ENCODE data around the gene EXOC3L2. TPM values are rescaled to one million over a fixed set of nuclear protein-coding genes. Genes with fewer than 3 reads are reported as not detected.

EXOC3L2 gene
- total RNA-seq (not detected), total RNA-seq (0 to 0.10 (median 0) reads per million in 29 experiments)
- total RNA-seq (2013): not detected

- Histone ChIP-seq H3K36me3 (ENCODE audit: control insufficient read depth in 2 of 2, extremely low read depth in 1 of 2, insufficient read depth in 1 of 2, low read length in 1 of 2) (no peaks in the 10 kb centered on the region), H3K4me1 (ENCODE audit: control insufficient read depth in 1 of 2, extremely low read depth in 1 of 2, insufficient read depth in 2 of 2, low read length in 2 of 2) (peaks cover 0 to 12% of the 10 kb centered on the region in 2 experiments), H3K27me3 (replicated peaks in 1 of 2; ENCODE audit: control insufficient read depth in 2 of 2, extremely low read depth in 1 of 2, insufficient read depth in 2 of 2, low read length in 1 of 2) (peaks cover 0 to 33% of the 10 kb centered on the region in 2 experiments), H3K4me3 (ENCODE audit: control insufficient read depth in 1 of 2, extremely low read depth in 1 of 2, low read length in 1 of 2) (no peak within 1 kb of the TSS), H3K9me3 (no peaks in the 10 kb centered on the region), H3K27ac (ENCODE audit: low read length) (no peak within 1 kb of the TSS)
- Mint-ChIP-seq H3K9me3 (no peaks in the 10 kb centered on the region), H3K4me1 (peaks cover under 1 to 6% (median 5%) of the 10 kb centered on the region in 3 donors), H3K27me3 (peaks cover 16 to 18% of the 10 kb centered on the region in 2 donors), H3K36me3 (no peaks in the 10 kb centered on the region), H3K4me3 (no peak within 1 kb of the TSS), H3K27ac (no peak within 1 kb of the TSS)
- POLR2A ChIA-PET: no interaction called here
- 80% methylated on average over 11 of the region's 17 CpGs for WGBS (ENCODE audit: insufficient coverage)
- ATAC-seq (replicated peaks in 1 of 4) (no peak), DNase-seq (no peak)
- CTCF ChIA-PET: no interaction called here
Measured at GRCh38 chr19:45245334-45245787, at the start of gene EXOC3L2. EXOC3L2 (minus strand) TSS chr19:45245407; CDS start chr19:45239045, 6,362 bp downstream.

- ChIA-PET POLR2A (no interaction called here), CTCF (no interaction called here)
- peaks cover 59% of the 10 kb centered on the region for H3K36me3 Mint-ChIP-seq
Measured at GRCh38 chr19:45294291-45295029, 49.3 kb upstream of the EXOC3L2 start.

GRCh38 chr19:45293682-45294081 lies 48.5 kb upstream of the EXOC3L2 start:
- WGBS (ENCODE audit: insufficient coverage): 52% methylated on average over 2 of the region's 4 CpGs
- H3K9me3 ChIP-seq: no peaks in the 10 kb centered on the region
- no peaks in the 10 kb centered on the region for H3K27me3 ChIP-seq (replicated peaks in 1 of 2; ENCODE audit: control insufficient read depth in 2 of 2, extremely low read depth in 1 of 2, insufficient read depth in 2 of 2, low read length in 1 of 2)
- CTCF ChIA-PET: no interaction called here
- no peaks in the 10 kb centered on the region for H3K4me1 Mint-ChIP-seq
- no peak for ATAC-seq (replicated peaks in 1 of 4)
- no peak overlapping the region for H3K27ac Mint-ChIP-seq
- no peaks in the 10 kb centered on the region for H3K27me3 Mint-ChIP-seq
- H3K4me1 ChIP-seq (ENCODE audit: control insufficient read depth in 1 of 2, extremely low read depth in 1 of 2, insufficient read depth in 2 of 2, low read length in 2 of 2): no peaks in the 10 kb centered on the region
- DNase-seq: no peak
- H3K4me3 Mint-ChIP-seq: no peak overlapping the region
- H3K4me3 ChIP-seq (ENCODE audit: control insufficient read depth in 1 of 2, extremely low read depth in 1 of 2, low read length in 1 of 2): no peak overlapping the region
- peaks cover 13 to 46% of the 10 kb centered on the region in 2 donors for H3K36me3 ChIP-seq (ENCODE audit: control insufficient read depth in 2 of 2, extremely low read depth in 1 of 2, insufficient read depth in 1 of 2, low read length in 1 of 2)
- H3K27ac ChIP-seq (ENCODE audit: low read length): no peak overlapping the region
- peaks cover 56% of the 10 kb centered on the region for H3K36me3 Mint-ChIP-seq
- H3K9me3 Mint-ChIP-seq: no peaks in the 10 kb centered on the region
- POLR2A ChIA-PET: no interaction called here

More at GRCh38 chr19:45294291-45295029, 49.3 kb upstream of the EXOC3L2 start:
- H3K36me3 ChIP-seq (ENCODE audit: control insufficient read depth in 2 of 2, extremely low read depth in 1 of 2, insufficient read depth in 1 of 2, low read length in 1 of 2): peaks cover 13 to 50% of the 10 kb centered on the region in 2 donors
- Mint-ChIP-seq H3K27ac (no peak overlapping the region), H3K27me3 (no peaks in the 10 kb centered on the region), H3K4me1 (no peaks in the 10 kb centered on the region), H3K4me3 (no peak overlapping the region), H3K9me3 (no peaks in the 10 kb centered on the region)
- H3K27ac ChIP-seq (ENCODE audit: low read length): no peak overlapping the region
- DNase-seq: no peak
- no peaks in the 10 kb centered on the region for H3K27me3 ChIP-seq (replicated peaks in 1 of 2; ENCODE audit: control insufficient read depth in 2 of 2, extremely low read depth in 1 of 2, insufficient read depth in 2 of 2, low read length in 1 of 2)
- no peaks in the 10 kb centered on the region for H3K4me1 ChIP-seq (ENCODE audit: control insufficient read depth in 1 of 2, extremely low read depth in 1 of 2, insufficient read depth in 2 of 2, low read length in 2 of 2)
- H3K9me3 ChIP-seq: no peaks in the 10 kb centered on the region
- ATAC-seq (replicated peaks in 1 of 4): no peak
- H3K4me3 ChIP-seq (ENCODE audit: control insufficient read depth in 1 of 2, extremely low read depth in 1 of 2, low read length in 1 of 2): no peak overlapping the region
- WGBS (ENCODE audit: insufficient coverage): 87% methylated on average over 9 of the region's 12 CpGs

GRCh38 chr19:45291834-45292233 lies 46.6 kb upstream of the EXOC3L2 start:
- H3K27ac ChIP-seq (ENCODE audit: low read length): no peak overlapping the region
- no peak overlapping the region for H3K27ac Mint-ChIP-seq
- H3K4me1 Mint-ChIP-seq: no peaks in the 10 kb centered on the region
- no peaks in the 10 kb centered on the region for H3K4me1 ChIP-seq (ENCODE audit: control insufficient read depth in 1 of 2, extremely low read depth in 1 of 2, insufficient read depth in 2 of 2, low read length in 2 of 2)
- H3K4me3 ChIP-seq (ENCODE audit: control insufficient read depth in 1 of 2, extremely low read depth in 1 of 2, low read length in 1 of 2): no peak overlapping the region
- ATAC-seq (replicated peaks in 1 of 4) (no peak), DNase-seq (no peak)
- no peak overlapping the region for H3K4me3 Mint-ChIP-seq
- H3K36me3 Mint-ChIP-seq: peaks cover 54% of the 10 kb centered on the region
- H3K9me3 Mint-ChIP-seq: no peaks in the 10 kb centered on the region
- CTCF ChIA-PET: no interaction called here
- no peaks in the 10 kb centered on the region for H3K27me3 Mint-ChIP-seq
- H3K36me3 ChIP-seq (ENCODE audit: control insufficient read depth in 2 of 2, extremely low read depth in 1 of 2, insufficient read depth in 1 of 2, low read length in 1 of 2): peaks cover 13 to 43% of the 10 kb centered on the region in 2 donors
- 83% methylated on average over 1 of the region's 1 CpG for WGBS (ENCODE audit: insufficient coverage)
- no peaks in the 10 kb centered on the region for H3K27me3 ChIP-seq (replicated peaks in 1 of 2; ENCODE audit: control insufficient read depth in 2 of 2, extremely low read depth in 1 of 2, insufficient read depth in 2 of 2, low read length in 1 of 2)
- no peaks in the 10 kb centered on the region for H3K9me3 ChIP-seq
- POLR2A ChIA-PET: no interaction called here

GRCh38 chr19:45290381-45290931 lies 45.2 kb upstream of the EXOC3L2 start:
- no peak overlapping the region for H3K27ac ChIP-seq (ENCODE audit: low read length)
- Mint-ChIP-seq H3K36me3 (peaks cover 59% of the 10 kb centered on the region), H3K4me1 (no peaks in the 10 kb centered on the region), H3K4me3 (no peak overlapping the region), H3K27ac (no peak overlapping the region), H3K9me3 (no peaks in the 10 kb centered on the region), H3K27me3 (no peaks in the 10 kb centered on the region)
- H3K36me3 ChIP-seq (ENCODE audit: control insufficient read depth in 2 of 2, extremely low read depth in 1 of 2, insufficient read depth in 1 of 2, low read length in 1 of 2): peaks cover 11 to 41% of the 10 kb centered on the region in 2 donors
- no peaks in the 10 kb centered on the region for H3K4me1 ChIP-seq (ENCODE audit: control insufficient read depth in 1 of 2, extremely low read depth in 1 of 2, insufficient read depth in 2 of 2, low read length in 2 of 2)
- H3K27me3 ChIP-seq (replicated peaks in 1 of 2; ENCODE audit: control insufficient read depth in 2 of 2, extremely low read depth in 1 of 2, insufficient read depth in 2 of 2, low read length in 1 of 2): no peaks in the 10 kb centered on the region
- ChIA-PET POLR2A (no interaction called here), CTCF (no interaction called here)
- no peak overlapping the region for H3K4me3 ChIP-seq (ENCODE audit: control insufficient read depth in 1 of 2, extremely low read depth in 1 of 2, low read length in 1 of 2)
- ATAC-seq (replicated peaks in 1 of 4) (no peak), DNase-seq (no peak)
- no peaks in the 10 kb centered on the region for H3K9me3 ChIP-seq
- WGBS (ENCODE audit: insufficient coverage): 96% methylated on average over 5 of the region's 6 CpGs

- Mint-ChIP-seq H3K9me3 (no peaks in the 10 kb centered on the region), H3K36me3 (peaks cover 50% of the 10 kb centered on the region), H3K4me1 (no peaks in the 10 kb centered on the region), H3K27ac (no peak overlapping the region), H3K27me3 (no peaks in the 10 kb centered on the region), H3K4me3 (no peak overlapping the region)
- no peak overlapping the region for H3K27ac ChIP-seq (ENCODE audit: low read length)
- ChIA-PET CTCF (no interaction called here), POLR2A (no interaction called here)
- peaks cover 2% of the 10 kb centered on the region for H3K9me3 ChIP-seq
- H3K27me3 ChIP-seq (replicated peaks in 1 of 2; ENCODE audit: control insufficient read depth in 2 of 2, extremely low read depth in 1 of 2, insufficient read depth in 2 of 2, low read length in 1 of 2): no peaks in the 10 kb centered on the region
- DNase-seq: no peak
- no peak overlapping the region for H3K4me3 ChIP-seq (ENCODE audit: control insufficient read depth in 1 of 2, extremely low read depth in 1 of 2, low read length in 1 of 2)
- no peak for ATAC-seq (replicated peaks in 1 of 4)
- WGBS (ENCODE audit: insufficient coverage): 70% methylated on average over 2 of the region's 7 CpGs
- H3K4me1 ChIP-seq (ENCODE audit: control insufficient read depth in 1 of 2, extremely low read depth in 1 of 2, insufficient read depth in 2 of 2, low read length in 2 of 2): no peaks in the 10 kb centered on the region
- peaks cover 7 to 34% of the 10 kb centered on the region in 2 donors for H3K36me3 ChIP-seq (ENCODE audit: control insufficient read depth in 2 of 2, extremely low read depth in 1 of 2, insufficient read depth in 1 of 2, low read length in 1 of 2)
Measured at GRCh38 chr19:45283443-45284033, 38.3 kb upstream of the EXOC3L2 start.

Data from T-cell (primary cell).